Esophagus squamous epithelium (tissue), 4 donors: ENCODE data around the gene GALNT7.
A peak's percentile ranks its signal among the peaks of the same experiment; 100 is the strongest.

Experiments used
- CTCF ChIP-seq, 6 experiments: fragments of 450-650 bp in 4 of 6; fragments of 200-600 bp in 2 of 6; sonication (generic) in 2 of 6; IDR thresholded peaks; one replicate each; pipeline ENCODE4 v1.5.1; 2016 to 2019; ENCODE audit warnings: antibody characterized with exemption in 6 of 6, mild to moderate bottlenecking in 4 of 6, moderate library complexity in 4 of 6
- POLR2A ChIP-seq, 4 donors: fragments of 450-650 bp; IDR thresholded peaks; one replicate each; pipeline ENCODE4 v1.6.1; 2017; ENCODE audit warnings: antibody characterized with exemption in 4 of 4, mild to moderate bottlenecking in 4 of 4, moderate library complexity in 3 of 4

- TF ChIP-seq POLR2A (IDR thresholded peaks at IDR 0.05) (peak in 3 of 4 donors; percentile 24 to 65 (median 25)), CTCF (IDR thresholded peaks at IDR 0.05) (no peak)
These were observed 166.5 kb downstream of the GALNT7 start for GRCh38 chr4:173334891-173335752.
